KMS-11 (cell line): ENCODE results near the gene HOXC9.

Experiments
- H2AFZ ChIP-seq: fragments of 200-600 bp; sonication (generic); 2 replicates; pipeline ENCODE4 v1.6.1; 2016; ENCODE audit warnings: antibody characterized with exemption, mixed run types, low read depth
- H3K27ac ChIP-seq: fragments of 200-600 bp; sonication (generic); 2 replicates; pipeline ENCODE4 v1.6.1; 2016; ENCODE audit warnings: mild to moderate bottlenecking, mixed run types
- H3K27me3 ChIP-seq: fragments of 200-600 bp; sonication (generic); 2 replicates; pipeline ENCODE4 v1.6.1; 2017; ENCODE audit warnings: mild to moderate bottlenecking, low read depth, mixed run types, moderate library complexity; ENCODE audit not compliant: insufficient read depth
- H3K36me3 ChIP-seq: fragments of 200-600 bp; sonication (generic); 2 replicates; pipeline ENCODE4 v1.6.1; 2017; ENCODE audit warnings: mild to moderate bottlenecking, mixed run types; ENCODE audit not compliant: insufficient read depth
- H3K4me1 ChIP-seq: fragments of 200-600 bp; sonication (generic); 2 replicates; pipeline ENCODE4 v1.6.1; 2016; ENCODE audit warnings: mild to moderate bottlenecking, low read depth, mixed run types; ENCODE audit not compliant: poor library complexity, severe bottlenecking
- H3K4me2 ChIP-seq: fragments of 200-600 bp; sonication (generic); 2 replicates; pipeline ENCODE4 v1.7.0; 2016; ENCODE audit warnings: mild to moderate bottlenecking, mixed run types
- H3K4me3 ChIP-seq: fragments of 200-600 bp; sonication (generic); IDR thresholded peaks from 2 replicates; pipeline ENCODE4 v1.6.1; 2017; ENCODE audit warnings: low read depth, low read length, mixed read lengths; ENCODE audit not compliant: insufficient read depth
- H3K79me2 ChIP-seq: fragments of 200-600 bp; sonication (generic); 2 replicates; pipeline ENCODE4 v1.6.1; 2016; ENCODE audit warnings: low read depth, mixed run types; ENCODE audit not compliant: insufficient read depth
- H3K9ac ChIP-seq: fragments of 200-600 bp; sonication (generic); 2 replicates; pipeline ENCODE4 v1.6.1; 2016; ENCODE audit warnings: mild to moderate bottlenecking, mixed run types
- H4K20me1 ChIP-seq: fragments of 200-600 bp; sonication (generic); 2 replicates; pipeline ENCODE4 v1.6.1; 2016; ENCODE audit warnings: mild to moderate bottlenecking, mixed run types; ENCODE audit not compliant: insufficient read depth
- CTCF ChIP-seq: fragments of 200-600 bp; sonication (generic); conservative IDR thresholded peaks from 2 replicates; pipeline ENCODE4 v1.6.1; 2017; ENCODE audit warnings: low read depth, mild to moderate bottlenecking, antibody characterized with exemption, low read length, moderate library complexity, mixed read lengths

The HOXC9 gene

GRCh38 chr12:53977596-53978445, 22.1 kb upstream of the HOXC9 start:
- peaks cover 13% of the 10 kb centered on the region for H3K4me1 ChIP-seq
- peak overlapping the region; percentile 44; the same call in 1 of the 2 replicates for H3K4me2 ChIP-seq
- TF ChIP-seq CTCF = no peak
- no peaks in the 10 kb centered on the region for H3K36me3 ChIP-seq
- H3K9ac ChIP-seq = no peak overlapping the region
- peaks cover 98% of the 10 kb centered on the region for H3K27me3 ChIP-seq
- H3K79me2 ChIP-seq = no peaks in the 10 kb centered on the region
- no peak overlapping the region for H2AFZ ChIP-seq
- no peak overlapping the region for H3K4me3 ChIP-seq
- H3K27ac ChIP-seq = no peak overlapping the region
- no peaks in the 10 kb centered on the region for H4K20me1 ChIP-seq

- Histone ChIP-seq H3K79me2 (no peaks in the 10 kb centered on the region), H3K4me1 (peaks cover 13% of the 10 kb centered on the region), H3K36me3 (no peaks in the 10 kb centered on the region), H3K27ac (no peak overlapping the region), H3K27me3 (peaks cover 98% of the 10 kb centered on the region), H3K4me3 (no peak overlapping the region), H4K20me1 (no peaks in the 10 kb centered on the region), H3K9ac (no peak overlapping the region), H3K4me2 (no peak overlapping the region), H2AFZ (no peak overlapping the region)
- no peak for TF ChIP-seq CTCF
These were observed 21.2 kb upstream of the HOXC9 start for GRCh38 chr12:53978477-53979356.

GRCh38 chr12:53980104-53980801, 19.7 kb upstream of the HOXC9 start:
- H3K4me1 ChIP-seq = peaks cover 13% of the 10 kb centered on the region
- H3K27me3 ChIP-seq = peaks cover 96% of the 10 kb centered on the region
- no peaks in the 10 kb centered on the region for H4K20me1 ChIP-seq
- no peak overlapping the region for H3K4me3 ChIP-seq
- no peaks in the 10 kb centered on the region for H3K36me3 ChIP-seq
- H3K79me2 ChIP-seq = no peaks in the 10 kb centered on the region
- no peak for TF ChIP-seq CTCF
- H3K9ac ChIP-seq = no peak overlapping the region
- H2AFZ ChIP-seq = no peak overlapping the region
- H3K4me2 ChIP-seq = no peak overlapping the region
- no peak overlapping the region for H3K27ac ChIP-seq

- Histone ChIP-seq H4K20me1 (no peaks in the 10 kb centered on the region), H3K4me2 (no peak overlapping the region), H3K36me3 (no peaks in the 10 kb centered on the region), H3K27me3 (peaks cover 96% of the 10 kb centered on the region), H3K4me3 (no peak overlapping the region), H2AFZ (no peak overlapping the region), H3K79me2 (no peaks in the 10 kb centered on the region), H3K27ac (no peak overlapping the region), H3K9ac (no peak overlapping the region), H3K4me1 (peaks cover 11% of the 10 kb centered on the region)
- no peak for TF ChIP-seq CTCF
These were observed 19.0 kb upstream of the HOXC9 start for GRCh38 chr12:53980802-53981496.
